GM20431 (cell line): ENCODE data around the gene GGCT.
"Not testable (repeated sequence)": the region's sequence is repeated elsewhere in the genome, so short reads cannot be mapped to it uniquely, and the experiment has no call there.

Source experiments
- in situ Hi-C: fragments of 300-500 bp; cut with MseI, MboI; formaldehyde crosslinking; loops from one replicate; pipeline ENCODE4 v1.15.0; 2020; ENCODE audit warnings: low sequenced_read_pairs; ENCODE audit not compliant: unreplicated experiment

GGCT gene

GRCh38 chr7:30521532-30521931 is 16.9 kb upstream of the GGCT start:
- in situ Hi-C loops, result no loop called here

- in situ Hi-C loops, result no loop called here
These were observed 14.5 kb upstream of the GGCT start for GRCh38 chr7:30519122-30519521.

- in situ Hi-C loops, result no loop called here
These were observed 11.1 kb upstream of the GGCT start for GRCh38 chr7:30515761-30516160.

DNA sequence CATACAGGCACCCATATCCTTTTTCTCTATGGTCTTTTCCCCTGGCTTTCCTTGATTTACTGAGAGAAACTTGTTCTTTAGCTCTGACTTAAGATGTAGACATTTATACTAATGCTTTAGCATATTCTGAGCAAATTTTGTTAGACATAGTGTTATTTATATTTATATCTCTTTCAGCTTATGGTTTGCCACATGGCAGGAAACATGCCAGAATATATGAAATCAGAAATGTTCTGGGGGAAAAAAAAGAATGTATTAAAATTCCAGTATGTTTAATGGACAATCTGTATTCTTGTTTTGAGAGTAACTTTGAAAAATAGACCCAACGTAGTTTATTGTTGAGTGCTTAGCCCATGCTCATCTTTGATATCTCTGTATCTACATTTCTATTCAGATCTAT is 10.1 kb upstream of the GGCT start:
- in situ Hi-C loops, result no loop called here

- in situ Hi-C loops, result no loop called here
These were observed 9.5 kb upstream of the GGCT start for GRCh38 chr7:30514177-30514576.

DNA sequence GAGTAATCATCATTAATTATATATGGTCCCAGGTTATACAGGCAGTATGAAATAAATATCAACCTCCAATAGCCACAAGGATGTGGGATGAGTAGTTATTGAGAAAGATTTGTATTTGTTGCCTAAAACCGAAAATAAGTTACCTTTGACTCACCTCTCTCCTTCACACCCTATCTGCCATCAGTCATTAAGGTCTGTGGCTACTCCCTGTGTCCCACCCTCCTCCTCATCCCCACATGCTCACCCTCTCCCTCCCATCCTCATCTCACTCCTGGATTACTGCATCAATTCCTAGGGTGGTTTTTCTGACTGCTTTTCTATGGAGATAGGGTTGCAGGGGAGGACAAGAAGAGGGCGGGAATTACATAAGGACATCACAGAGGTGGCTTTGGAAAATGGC is 9.1 kb upstream of the GGCT start:
- in situ Hi-C loops, result no loop called here

DNA sequence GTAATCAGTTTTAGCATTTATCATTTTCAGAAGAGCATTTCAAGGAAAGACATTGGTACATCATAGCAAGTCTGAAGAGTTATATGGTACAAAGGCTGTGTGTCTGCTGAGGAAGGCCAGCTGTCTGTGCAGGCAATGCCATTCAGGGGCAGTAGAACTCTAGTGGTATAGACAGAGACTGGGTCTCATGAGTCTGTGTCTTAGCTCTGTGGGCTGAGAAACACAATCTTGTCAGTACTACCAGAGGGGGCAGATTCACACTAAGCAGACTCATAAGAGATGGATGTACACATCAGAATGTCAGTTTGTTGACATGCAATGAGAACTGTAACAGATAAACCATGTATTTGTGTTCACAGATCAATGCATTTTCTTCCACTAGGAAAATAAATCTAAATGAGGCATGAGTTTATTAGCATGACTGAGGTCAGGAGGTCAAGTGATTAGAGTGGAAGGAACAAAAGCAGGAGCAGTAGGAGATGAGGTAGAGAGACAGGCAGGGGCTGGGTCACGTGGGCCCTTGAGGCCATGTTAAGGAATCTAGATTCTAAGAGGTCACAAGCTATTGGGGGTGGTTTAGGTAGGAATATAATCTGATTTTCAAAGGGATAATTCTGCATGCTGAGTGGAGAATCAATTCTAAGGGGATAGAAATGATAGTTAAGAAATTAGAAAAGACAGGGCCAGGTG is 7.5 kb upstream of the GGCT start:
- in situ Hi-C loops, result no loop called here

- in situ Hi-C loops, result no loop called here
These were observed 6.9 kb upstream of the GGCT start for GRCh38 chr7:30511494-30511893.

- in situ Hi-C loops, result no loop called here
These were observed 5.8 kb upstream of the GGCT start for GRCh38 chr7:30510124-30511075.

GRCh38 chr7:30509171-30509857 is 4.7 kb upstream of the GGCT start:
- in situ Hi-C loops, result not testable (repeated sequence)

- in situ Hi-C loops, result not testable (repeated sequence)
These were observed 2.8 kb upstream of the GGCT start for GRCh38 chr7:30507346-30507900.

- in situ Hi-C loops, result no loop called here
These were observed 607 bp upstream of the GGCT start for GRCh38 chr7:30505174-30505697.

GRCh38 chr7:30503274-30504212 is 1.1 kb downstream of the GGCT start:
- in situ Hi-C loops, result no loop called here

DNA sequence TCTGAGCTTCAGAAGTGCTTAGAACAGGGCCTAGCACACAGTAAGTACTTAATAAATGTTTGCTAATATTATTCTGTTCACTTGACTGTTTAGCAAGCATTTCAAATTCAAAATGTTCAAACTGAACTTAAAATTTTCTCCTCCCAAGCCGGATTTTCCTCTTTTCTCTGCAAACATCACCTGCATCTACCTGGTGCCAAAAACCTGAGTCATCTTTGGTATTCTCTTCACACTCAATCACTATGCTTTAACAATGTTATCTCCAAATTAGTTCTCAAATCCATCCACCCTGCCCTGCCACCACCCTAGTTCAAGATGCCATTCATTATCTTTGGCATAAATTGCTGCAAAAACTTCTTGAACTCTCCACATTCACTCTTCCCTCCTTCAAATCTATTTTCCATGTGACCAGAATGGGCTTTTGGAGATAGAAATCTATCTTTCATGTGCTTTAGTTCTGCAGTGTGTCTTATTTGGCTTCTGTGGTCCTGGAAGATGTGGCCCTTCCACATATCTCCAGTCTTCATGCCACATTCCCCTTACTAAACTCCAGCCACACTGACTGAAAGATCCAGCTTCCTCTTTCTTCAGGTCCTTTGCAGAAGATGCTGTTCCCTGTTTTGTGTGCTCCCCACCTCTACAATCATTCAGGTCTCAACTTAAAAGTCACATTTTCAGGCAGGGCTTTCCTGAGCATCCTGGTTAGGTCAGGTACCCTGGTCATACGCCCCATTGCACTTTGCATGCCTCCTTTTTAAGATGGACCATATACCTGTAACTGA is 2.0 kb downstream of the GGCT start:
- in situ Hi-C loops, result no loop called here

DNA sequence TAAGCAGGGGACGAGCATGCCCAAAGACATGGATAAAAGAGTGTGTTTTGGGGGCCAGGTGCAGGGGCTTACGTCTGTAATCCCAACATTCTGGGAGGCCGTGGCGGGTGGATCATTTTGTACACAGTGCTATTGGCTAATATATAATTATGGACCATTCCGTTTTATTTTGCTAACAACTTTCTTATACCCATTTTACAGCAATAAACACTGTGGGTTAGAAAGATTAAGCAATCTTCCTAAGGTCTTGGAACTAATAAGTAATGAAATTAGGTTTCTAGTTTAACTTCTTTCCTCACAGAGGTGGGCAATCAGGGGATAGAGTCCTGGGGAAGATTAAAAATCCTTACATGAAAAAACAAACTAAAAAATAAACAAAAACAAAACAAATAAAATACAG is 3.4 kb downstream of the GGCT start:
- in situ Hi-C loops, result no loop called here

DNA sequence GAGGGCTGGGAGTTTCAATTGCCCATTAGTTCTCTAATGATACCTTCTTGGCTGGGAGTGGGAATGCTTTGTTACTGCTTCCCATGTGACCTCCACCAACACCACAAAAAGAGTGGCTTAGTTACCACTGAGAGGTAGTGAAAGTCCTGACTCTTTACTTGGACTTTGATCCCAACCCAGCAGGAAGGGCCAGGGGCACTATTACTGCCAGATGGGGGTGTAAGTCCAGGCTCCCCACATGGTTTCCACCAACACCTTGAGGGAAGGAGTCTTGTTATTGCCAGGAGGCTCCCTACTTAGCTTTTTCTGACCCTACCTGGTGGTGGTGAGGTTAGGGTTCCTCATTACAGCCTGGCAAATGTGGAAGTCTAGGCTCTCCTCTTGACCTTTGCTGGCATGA is 11.4 kb downstream of the GGCT start:
- in situ Hi-C loops, result no loop called here

DNA sequence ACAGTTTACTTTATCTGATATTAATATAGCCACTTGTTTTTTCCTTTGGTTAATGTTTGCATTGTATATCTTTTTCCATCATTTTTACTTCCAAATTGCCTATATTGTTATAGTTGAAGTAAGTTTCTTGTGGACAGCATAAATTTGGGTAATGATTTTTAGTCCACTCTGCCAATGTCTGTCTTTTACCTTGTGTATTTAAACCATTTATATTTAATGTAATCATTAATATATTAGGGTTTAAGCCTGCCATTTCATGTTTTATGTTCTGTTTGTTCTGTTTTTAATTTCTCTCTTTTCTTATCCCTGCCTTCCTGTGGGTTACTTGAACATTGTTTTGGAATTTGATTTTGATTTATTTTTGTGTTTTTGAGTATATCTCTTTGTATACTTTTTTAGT is 13.2 kb downstream of the GGCT start:
- in situ Hi-C loops, result no loop called here

- in situ Hi-C loops, result no loop called here
These were observed 17.3 kb downstream of the GGCT start for GRCh38 chr7:30487371-30487770.

DNA sequence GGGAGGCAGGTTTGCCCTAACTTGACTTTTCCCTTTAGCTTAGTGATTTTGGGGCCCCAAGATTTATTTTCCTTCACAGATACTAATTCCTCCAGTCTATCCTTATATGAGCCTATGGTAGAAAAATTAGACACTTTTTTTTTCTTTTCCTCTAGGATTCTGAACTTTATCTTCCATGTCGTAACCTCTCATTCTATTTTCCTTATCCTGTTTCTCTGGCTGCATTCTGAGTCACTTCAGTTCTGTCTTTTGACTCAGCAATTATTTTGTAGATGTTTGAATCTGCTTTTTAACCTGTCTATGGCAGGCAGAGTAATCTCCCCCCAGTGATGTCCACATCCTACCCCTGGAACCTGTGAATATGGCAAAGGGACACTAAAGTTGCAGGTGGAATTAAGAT is 19.0 kb downstream of the GGCT start:
- in situ Hi-C loops, result no loop called here
